SKM-1 treated with dmso at 0.1 percent for 144 hours (cell line): ENCODE results near the gene PRKG2.
"Not testable (repeated sequence)": the region's sequence is repeated elsewhere in the genome, so short reads cannot be mapped to it uniquely, and the experiment has no call there.

Source experiments
- DNase-seq: peaks from one replicate; lab custom pipeline; 2025; ENCODE audit not compliant: unreplicated experiment; lab: John Stamatoyannopoulos, UW

PRKG2 gene

GRCh38 chr4:81214881-81215868 is at the start of gene PRKG2:
Gene PRKG2, minus strand, starts transcription at chr4:81215222. Its CDS starts 10,175 bp downstream, at chr4:81205047.
- DNase-seq = no peak

GRCh38 chr4:81260443-81261101 is 45.5 kb upstream of the PRKG2 start:
- no peak for DNase-seq

GRCh38 chr4:81258841-81259550 is 44.0 kb upstream of the PRKG2 start:
- DNase-seq = no peak

GRCh38 chr4:81257816-81258215 is 42.8 kb upstream of the PRKG2 start:
- DNase-seq = no peak

- DNase-seq = no peak
These were observed 42.0 kb upstream of the PRKG2 start for GRCh38 chr4:81257021-81257420.

- DNase-seq = no peak
These were observed 41.3 kb upstream of the PRKG2 start for GRCh38 chr4:81256059-81256970.

- no peak for DNase-seq
These were observed 40.5 kb upstream of the PRKG2 start for GRCh38 chr4:81255524-81255923.

- no peak for DNase-seq
These were observed 35.4 kb upstream of the PRKG2 start for GRCh38 chr4:81250430-81250829.

GRCh38 chr4:81245218-81246009 is 30.4 kb upstream of the PRKG2 start:
- DNase-seq = no peak

- DNase-seq = no peak
These were observed 22.8 kb upstream of the PRKG2 start for GRCh38 chr4:81237791-81238190.

GRCh38 chr4:81235982-81236749 is 21.1 kb upstream of the PRKG2 start:
- no peak for DNase-seq

GRCh38 chr4:81227968-81228367 is 12.9 kb upstream of the PRKG2 start:
- DNase-seq = no peak

GRCh38 chr4:81227138-81227537 is 12.1 kb upstream of the PRKG2 start:
- no peak for DNase-seq

- DNase-seq = no peak
These were observed 10.2 kb upstream of the PRKG2 start for GRCh38 chr4:81225252-81225651.

GRCh38 chr4:81222082-81222472 is 7.1 kb upstream of the PRKG2 start:
- not testable (repeated sequence) for DNase-seq

GRCh38 chr4:81221303-81222081 is 6.5 kb upstream of the PRKG2 start:
- no peak for DNase-seq

GRCh38 chr4:81220271-81220670 is 5.2 kb upstream of the PRKG2 start:
- DNase-seq = no peak

GRCh38 chr4:81218206-81218605 is 3.2 kb upstream of the PRKG2 start:
- DNase-seq = no peak
